Medulla oblongata (tissue), 1 donor: ENCODE results near the gene PRXL2A.

Experiments
- DNase-seq: peaks from one replicate; pipeline ENCODE4 v3.0.0-alpha.2; 2015; ENCODE audit errors: extremely low spot score

Gene PRXL2A

DNA sequence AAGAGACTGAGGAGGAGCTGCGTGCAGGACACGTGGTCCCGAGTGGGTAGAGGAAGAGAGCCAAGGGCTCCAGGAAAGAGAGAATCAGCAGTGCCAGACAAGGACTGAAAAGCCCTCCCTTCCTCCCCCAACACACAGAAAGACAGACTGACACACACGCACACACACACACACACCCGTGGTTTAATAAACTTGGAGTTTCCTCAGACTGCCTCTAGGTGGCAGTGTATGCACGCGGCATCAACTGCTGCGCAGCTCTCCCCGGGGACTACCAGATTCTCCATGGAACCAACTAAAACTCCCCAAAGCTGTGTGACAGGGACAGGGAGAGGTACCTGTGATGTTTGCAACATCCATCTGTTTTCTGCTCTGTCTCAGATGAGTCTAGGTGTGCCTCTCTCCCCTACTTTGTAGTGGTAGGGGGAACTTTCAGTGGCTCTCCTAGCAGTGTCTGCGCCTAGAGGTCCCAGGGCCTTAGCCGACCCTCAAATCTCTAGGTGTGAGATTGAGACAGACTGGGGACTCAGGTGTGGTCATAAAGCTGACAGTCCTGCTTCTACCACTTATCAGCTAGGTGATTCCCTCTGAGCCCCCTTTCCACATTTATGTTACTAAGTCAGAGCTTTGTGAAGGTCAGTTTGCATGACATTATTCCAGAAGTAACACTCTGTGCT is 36.4 kb downstream of the PRXL2A start:
- peak; percentile 86 for DNase-seq

DNA sequence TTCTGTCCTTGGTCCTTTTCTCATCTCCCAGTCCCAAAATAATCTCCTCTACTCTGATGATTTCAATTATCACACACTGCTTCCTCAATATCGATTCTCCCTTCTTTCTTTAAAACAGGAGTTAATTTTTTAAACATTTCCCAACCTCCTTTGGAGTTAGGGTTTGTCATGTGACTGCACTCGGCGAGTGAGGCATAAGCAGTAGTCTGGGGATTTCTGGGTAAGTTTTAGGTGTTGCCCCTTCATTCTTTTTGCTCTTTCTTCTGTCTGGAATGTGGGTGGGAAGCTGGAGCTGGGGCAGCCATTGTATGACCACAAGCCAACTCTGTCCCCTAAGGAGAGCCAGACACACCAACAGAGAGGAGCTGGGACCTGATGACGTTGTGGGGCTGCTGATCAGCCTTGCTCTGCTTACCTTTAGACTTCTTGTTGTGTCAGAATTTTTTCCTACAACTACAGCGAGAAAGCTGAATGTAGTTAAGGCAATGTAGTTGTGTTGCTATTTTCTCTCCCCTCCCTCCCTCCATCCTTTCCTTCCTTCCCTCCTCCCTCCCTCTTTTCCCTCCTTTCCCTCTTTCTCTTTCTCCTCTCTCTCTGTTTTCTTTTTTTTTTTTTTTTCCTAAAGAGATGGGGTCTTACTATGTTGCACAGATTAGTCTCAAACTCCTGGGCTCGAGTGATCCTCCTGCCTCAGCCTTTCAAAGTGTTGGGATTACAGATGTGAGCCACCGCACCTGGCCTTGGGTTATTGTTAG is 39.3 kb downstream of the PRXL2A start:
- DNase-seq, result no peak

DNA sequence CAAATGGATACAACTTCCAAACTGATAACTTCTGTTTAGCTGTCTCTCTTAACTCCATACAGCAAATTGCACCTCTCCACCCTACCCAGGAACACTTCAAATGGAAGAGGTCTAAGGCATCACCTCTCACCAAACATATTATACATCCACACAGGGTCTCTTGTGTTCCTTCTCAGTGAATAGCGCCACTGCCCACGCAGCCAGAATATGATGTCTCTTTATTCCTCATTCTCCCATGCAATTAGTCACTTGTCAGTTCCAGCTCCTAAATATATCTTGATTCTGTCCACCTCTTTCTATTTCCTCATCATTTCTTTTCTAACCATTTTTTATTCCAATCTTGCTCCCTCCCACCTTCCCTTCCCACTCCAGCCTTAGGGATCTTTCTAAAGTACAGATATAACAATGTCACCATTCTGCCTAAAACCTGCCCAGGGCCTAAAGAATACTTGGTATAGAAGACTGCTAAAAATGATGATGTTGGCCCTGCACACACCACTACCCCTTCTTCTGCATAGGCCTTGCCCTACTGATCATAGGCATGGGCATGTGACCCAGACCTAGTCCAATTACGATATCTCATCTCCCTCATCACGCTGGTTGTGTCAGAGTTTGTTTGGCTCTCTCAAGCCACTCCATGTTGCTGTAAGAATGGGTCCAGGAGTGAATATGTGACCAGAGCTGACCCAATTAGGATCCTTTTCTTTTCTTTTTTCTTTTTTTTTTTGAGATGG is 40.0 kb downstream of the PRXL2A start:
- no peak for DNase-seq

DNA sequence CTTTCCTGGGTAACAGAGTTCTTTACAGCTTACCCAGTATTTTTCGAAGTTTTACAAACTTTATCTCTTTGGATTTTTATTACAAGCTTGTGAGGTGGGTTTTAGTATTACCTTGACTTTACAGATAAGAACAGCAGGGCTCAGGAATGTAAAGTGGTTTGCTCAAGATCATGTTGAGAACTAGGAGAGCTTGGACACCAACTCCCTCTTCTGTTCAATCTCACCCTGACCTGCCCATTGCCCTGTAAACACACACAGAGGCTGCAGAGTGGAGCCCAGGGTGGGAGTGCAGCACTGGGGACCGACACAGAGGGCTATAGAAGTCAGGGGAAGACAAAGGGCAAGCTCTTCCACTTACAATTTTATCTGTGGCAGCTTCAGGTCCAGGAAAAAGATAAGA is 41.2 kb downstream of the PRXL2A start:
- DNase-seq, result no peak

DNA sequence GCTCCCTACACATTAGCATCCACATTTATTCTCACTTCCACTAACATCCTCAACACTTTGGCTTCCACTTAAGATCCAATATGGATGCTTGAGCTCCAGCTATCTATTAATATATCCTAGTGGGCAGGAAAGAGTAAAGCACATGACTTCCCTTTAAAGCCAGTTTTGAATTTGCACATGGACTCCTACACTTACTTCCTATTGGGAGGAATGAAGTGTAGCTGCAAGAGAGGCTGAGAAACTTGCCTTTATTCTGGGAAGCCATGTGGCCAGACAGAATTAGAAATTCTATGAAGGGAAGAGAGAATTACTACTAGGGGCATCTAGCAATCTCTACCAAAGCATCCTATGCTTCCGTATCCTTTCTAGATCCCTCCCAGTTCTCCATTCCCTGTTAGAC is 42.8 kb downstream of the PRXL2A start:
- no peak for DNase-seq

DNA sequence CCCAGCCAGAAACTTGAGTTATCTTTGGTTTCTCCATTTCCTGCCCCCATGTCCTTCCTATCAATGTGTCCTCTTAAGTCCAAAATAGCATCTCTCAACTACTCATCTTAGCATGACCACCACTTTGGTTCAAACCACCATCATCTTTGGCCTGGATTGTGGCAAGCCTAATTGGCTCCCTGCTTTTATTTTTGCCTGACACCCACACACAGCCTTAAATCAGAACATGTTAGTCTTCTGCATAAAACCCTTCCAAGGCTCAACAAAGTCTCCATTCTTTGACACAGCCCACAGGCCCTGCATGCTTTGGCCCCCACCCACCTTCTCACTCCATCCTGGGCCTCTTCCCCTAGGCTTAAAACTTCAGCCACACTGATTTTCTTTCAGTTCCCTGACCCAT is 43.7 kb downstream of the PRXL2A start:
- no peak for DNase-seq

DNA sequence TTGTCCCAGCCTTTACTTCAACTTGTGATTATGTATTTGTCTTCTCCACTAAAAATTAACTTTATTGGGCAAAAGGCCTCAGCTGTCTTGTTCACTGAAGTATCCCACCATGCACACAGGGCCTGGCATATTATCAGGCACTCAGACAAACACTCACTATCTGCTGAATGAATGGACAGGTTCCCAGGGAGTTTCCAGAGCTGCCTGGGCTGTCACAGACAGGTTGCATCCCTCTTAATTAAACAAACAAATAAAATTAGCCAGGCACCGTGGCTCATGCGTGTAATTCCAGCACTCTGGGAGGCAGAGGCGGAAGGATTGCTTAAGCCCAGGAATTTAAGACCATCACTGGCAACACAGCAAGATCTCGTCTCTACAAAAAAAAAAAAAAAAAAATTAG is 44.3 kb downstream of the PRXL2A start:
- no peak for DNase-seq

DNA sequence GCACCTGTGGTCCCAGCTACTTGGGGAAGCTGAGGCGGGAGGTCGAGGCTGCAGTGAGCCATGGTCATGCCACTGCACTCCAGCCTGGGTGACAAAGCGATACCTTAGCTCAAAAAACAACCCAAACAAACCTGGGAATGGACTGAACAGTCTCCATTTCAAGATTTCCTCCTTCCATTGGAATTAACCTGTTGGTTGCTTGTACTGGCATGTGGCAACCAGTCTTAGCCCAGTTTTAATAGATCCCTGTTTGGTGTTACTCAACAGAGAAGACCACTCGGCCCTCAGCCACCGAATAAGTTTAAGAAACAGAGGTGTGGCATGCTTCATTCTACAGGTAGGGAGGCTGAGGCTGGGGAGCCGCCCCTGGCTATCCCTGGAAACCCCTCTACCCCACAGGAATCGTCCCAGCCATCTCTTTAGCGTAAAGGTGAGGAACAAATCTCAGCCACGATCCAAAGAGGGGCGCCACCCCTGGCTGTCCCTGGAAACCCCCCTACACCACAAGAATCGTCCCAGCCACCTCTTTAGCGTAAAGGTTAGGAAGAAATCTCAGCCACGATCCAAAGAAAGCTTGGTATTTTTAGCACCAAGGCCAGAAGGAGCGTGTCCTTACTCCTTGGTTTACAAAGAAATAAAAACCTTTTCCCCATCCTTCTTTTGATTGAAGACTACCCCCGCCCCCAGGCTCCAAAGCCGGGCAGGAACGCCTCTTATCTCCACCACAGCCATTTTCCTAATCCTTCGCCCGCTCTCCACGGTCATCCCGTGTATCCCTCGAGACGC is 44.9 kb downstream of the PRXL2A start:
- no peak for DNase-seq

DNA sequence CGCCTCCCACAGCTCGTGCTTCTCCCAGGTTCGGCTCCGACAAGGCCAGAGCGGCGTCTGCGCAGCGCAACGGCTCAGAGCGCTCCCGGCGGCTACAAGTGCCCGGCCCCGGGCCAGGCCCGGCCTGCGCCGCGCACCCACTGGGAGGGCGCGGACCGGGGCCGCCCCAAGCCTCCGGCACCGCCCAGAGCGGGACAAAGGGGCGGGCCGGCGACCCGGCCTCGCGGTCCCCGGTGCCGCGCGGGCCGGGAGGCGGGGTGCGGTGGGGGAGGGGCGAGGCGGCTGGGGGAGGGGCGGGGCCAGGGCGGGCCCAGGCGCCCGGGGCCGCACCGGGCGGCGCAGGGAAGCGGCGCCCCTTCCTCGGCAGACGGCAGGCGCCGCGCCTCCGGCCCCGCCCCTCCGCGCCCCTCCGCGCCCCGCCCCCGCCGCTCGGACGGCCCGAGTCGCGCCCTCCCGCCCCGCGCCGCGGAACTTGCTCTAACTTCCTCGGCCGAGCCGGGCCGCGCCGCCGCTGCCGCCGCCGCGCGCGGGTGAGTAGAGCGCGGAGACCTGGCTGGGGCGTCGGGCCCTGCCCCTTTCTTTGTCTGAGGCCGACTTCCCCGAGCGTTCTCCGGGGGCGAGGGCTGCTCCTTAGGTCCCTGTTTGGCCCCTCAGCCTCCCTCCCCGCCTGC is 45.6 kb downstream of the PRXL2A start, which contains the start of gene TSPAN14:
TSPAN14 (plus strand) TSS at position 469 of the 671 bp plus-strand sequence. CDS start 34,924 bp downstream, outside the sequence.
- peak; percentile 83 for DNase-seq

DNA sequence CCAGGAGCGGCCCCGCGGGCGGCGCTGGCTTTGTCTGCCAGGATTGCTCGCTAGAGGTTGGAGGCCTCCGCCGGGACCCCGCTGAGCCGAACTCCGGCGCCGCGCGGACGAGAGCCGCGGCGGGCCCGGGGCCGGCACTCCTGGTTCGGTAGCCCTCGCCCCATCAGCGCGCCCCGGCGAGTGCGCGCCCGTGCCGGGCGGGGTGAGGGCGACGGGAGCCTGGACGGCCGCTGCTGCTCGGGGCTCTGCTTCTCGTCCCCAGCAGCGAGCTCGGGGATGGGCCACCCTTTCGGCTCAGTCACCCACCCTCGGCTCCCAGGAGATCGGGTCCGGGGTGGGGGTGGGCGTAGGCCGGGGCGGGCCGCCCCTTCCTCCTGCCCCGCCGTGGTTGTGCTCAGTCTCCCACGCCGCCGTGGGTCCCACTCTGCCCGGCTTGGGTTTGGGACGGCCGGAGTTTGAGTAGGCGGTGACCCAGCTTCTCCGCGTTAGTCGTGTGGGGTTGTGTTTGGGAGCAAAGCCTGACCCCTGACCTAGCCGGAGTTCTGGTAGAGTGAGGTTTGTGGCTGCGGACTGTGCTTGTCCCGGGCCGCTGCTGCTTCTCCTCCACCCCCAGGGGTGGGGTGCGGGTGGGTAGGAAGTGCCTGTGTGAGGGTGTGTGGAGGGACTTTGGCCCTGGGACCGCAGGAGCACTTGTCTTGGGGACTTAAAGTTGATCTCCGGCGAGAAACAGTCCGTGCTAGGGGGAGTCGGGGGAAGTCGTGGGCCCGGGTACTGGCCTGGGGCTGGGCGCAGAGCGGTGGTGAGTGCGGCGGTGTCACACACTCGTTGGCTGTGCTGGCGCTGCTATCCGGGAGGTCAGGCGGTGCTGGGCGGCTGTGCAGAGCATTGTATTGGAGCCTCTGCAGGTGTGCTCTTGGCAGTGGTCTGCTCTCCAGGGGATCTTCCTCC is 46.4 kb downstream of the PRXL2A start:
- DNase-seq, result no peak

DNA sequence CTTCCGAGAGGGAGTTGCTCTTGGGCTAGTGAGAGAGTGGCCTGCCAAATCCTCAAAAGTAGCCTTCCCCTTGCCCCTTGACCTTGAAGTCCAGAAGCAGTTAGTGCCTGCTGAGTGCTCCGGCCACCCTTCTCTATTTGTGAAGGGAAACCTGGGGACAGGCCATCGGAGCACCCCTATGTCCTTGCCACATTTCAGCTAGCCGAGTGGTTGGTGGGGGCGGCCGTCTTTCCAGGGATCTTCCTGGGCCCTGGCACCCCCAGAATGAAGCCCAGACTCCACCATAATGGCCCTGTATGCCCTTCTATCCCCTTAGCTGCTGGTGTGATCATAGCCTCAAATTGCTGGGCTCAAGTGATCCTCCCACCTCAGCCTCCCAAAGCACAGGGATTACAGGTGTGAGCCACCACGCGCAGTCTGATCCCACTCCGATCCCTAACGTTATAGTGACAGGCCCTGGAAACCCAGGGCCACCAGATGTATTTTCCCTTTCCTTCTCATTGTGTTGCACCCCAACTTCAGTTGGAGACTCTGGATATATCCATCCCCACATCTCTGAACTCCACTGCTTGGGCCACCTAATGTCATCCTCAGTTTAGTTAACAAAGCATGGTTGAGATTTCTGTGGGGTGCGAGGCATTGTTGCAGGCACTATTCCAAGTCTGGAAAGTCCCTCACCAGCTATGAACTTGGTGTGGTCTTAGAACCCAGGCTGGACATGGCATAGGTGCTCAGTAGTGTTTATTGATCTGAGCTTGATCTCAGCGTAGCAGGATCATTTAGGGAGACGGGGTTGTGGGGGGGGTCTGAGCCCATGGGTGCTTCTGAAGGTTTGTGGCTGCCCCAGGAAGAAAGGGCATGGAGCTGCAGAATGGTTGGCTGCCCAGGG is 47.4 kb downstream of the PRXL2A start:
- DNase-seq, result no peak

DNA sequence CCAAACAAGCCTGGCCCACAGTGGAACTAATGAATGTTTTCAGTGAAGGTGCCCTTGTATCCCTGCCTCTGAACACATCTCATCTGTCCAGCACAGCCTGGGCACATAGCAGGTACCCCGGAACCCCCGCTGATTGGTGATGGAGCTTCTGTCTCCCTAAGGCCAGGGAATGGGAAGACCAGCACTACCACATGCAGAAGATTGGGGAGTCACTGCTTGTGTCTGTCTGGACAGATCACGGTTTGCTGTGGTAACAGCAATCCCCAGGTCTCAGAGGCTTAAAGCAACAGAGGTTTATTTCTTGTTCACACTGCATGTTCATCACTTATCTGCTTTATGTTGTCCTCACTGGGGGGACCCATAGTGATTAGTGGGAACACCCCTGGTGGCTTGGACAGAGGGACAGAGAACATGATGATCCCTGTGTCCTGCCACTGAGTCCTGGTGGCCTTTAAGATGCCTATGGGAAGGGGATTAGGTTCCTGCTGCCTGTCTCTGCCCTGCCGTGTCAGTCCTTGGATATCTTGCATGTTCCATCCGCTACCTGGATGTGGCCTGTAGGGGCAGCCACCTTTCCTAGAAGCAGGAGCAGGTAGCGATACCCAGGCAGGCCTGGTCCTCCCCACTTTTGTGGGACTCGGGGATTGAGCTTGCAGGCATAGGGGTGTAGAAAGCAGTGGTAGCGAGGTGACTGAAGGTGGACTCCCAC is 49.4 kb downstream of the PRXL2A start:
- no peak for DNase-seq

DNA sequence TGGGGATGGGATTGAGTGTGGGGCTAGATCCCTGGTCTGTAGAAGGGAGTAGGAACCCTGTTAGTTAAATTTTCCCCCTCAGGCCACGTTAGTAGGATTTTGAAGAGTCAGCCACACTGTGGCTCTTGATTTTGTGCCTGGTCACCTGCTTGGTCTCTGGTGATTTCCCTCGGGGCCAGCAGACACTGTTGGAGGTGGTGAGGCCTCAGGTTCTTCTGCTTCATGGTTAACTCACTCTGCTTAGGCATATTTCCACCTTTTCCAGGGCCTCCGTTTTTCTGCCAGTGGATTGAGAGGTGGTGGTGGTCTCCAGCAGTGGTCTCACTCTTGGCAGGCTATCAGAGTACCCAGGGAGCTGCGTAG is 49.9 kb downstream of the PRXL2A start:
- DNase-seq, result no peak

DNA sequence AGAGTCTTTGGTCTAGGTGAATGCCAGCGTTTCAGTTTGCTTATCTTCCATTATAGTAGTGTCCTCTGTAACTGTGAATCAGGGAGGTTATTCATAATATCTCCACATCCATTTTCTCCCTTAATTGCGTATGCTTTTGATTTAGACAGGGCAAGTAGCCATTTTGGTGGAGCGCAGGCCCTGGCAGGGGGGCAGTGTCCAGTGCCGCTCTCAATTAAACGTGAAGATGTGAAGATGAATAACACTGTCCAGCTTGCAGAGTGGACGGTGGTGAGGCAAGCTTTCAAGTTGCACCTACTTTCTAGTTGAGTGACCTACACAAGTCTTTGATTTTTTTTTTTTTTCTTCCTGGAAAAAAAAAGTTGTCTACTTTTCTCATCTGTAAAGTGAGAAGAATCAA is 50.3 kb downstream of the PRXL2A start:
- no peak for DNase-seq

DNA sequence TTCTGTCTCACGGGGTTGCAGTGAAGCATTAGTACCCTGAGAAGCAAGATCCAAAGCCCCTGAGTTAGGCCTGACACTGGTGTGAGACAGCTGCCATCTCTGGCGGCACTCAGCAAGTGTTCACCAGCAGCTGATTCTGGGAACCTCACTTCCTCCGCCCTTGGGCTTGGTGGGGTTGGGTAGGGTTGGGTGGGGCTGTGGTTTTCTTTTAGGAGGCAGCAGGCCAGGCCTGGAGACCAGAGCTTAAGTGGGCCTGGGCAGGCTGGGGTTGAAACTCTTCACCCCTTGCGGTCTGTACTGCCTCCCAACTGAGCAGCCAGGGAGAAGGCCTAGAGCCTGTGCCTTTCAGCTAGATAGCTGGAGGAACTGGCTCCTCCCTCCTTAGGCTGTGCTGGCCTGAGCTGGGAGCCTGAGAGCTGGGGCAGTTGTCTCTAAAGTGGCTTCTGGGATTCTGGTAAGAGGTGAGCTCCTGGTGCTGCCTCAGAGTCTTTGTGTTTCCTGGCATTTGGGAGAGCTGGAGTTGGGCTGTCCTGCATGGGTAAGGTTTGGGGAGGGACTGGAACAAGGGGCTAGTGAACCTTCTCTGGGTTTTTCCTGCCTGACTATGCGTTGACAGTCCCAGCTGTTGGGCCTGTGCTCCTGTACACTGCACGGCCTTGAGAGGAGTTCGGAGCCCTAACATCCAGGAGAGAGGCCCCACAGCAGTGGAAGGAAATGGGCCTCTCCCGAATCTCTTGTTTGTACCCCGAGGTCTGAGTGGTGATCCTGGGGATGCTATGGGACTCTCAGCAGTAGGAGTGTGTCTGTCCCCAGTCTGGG is 50.9 kb downstream of the PRXL2A start:
- DNase-seq, result peak; percentile 54

DNA sequence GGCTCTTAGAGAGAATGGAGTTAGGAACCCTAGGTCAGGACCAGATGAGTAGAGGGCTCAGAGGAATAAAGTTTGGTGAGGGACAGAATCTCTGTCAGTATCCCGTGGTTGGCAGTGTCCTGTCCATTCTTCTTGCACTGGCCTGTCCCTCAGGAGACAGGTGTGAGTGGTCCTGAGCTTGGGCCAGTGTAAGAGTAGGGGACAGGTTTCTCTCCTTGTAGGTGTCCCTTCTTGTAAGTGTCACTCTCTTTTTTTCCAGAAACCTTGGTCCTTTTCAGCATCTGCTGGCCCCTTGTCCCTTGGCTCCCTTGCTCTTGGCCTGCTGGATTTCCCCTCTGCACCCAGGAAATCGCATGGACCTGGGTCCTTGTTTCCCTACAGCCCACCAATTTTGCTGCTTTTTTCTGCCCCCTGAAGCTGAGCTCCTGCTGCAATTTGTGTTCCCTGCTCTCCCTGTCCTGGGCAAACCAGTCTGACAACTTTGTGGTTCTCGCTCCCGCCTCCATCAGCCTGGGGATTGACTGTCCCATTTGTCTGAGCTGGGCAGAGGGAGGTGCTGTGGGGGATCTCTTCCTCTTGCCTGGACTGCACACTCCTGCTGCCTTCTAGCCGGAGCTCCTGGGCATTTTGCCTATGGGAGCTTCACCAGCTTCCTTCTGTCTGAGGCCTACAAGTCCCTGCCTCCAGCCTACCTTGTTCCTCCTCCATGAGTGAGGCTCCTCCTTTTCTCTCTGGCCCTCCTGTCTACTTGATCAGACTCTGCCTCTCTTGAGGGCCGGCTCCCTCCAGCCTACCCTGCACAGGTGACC is 52.3 kb downstream of the PRXL2A start:
- DNase-seq, result peak; percentile 82
